ENCODE data around the gene TBPL1.
"Not testable (repeated sequence)": the region's sequence is repeated elsewhere in the genome, so short reads cannot be mapped to it uniquely, and the experiment has no call there.

The TBPL1 gene

GRCh38 chr6:133952815-133953633 is at the start of gene TBPL1:
Gene TBPL1 (plus strand): TSS chr6:133953224. CDS start chr6:133980126, 26,902 bp downstream.
- peak; percentile 61 for DNase-seq

GRCh38 chr6:133903855-133904254 is 49.2 kb upstream of the TBPL1 start:
- DNase-seq: no peak

- no peak for DNase-seq
Observed at GRCh38 chr6:133906050-133906449, 47.0 kb upstream of the TBPL1 start.

- DNase-seq: peak; percentile 73
Observed at GRCh38 chr6:133916650-133917151, 36.3 kb upstream of the TBPL1 start.

GRCh38 chr6:133917781-133918180 is 35.2 kb upstream of the TBPL1 start:
- DNase-seq: no peak

GRCh38 chr6:133918208-133918930 is 34.7 kb upstream of the TBPL1 start:
- no peak for DNase-seq

GRCh38 chr6:133919362-133919761 is 33.7 kb upstream of the TBPL1 start:
- DNase-seq: no peak

- DNase-seq: no peak
Observed at GRCh38 chr6:133921249-133921859, 31.7 kb upstream of the TBPL1 start.

- DNase-seq: peak; percentile 30
Observed at GRCh38 chr6:133923938-133924593, 29.0 kb upstream of the TBPL1 start.

GRCh38 chr6:133931221-133931620 is 21.8 kb upstream of the TBPL1 start:
- not testable (repeated sequence) for DNase-seq

GRCh38 chr6:133936352-133936751 is 16.7 kb upstream of the TBPL1 start:
- DNase-seq: not testable (repeated sequence)

- DNase-seq: no peak
Observed at GRCh38 chr6:133937909-133938308, 15.1 kb upstream of the TBPL1 start.

- DNase-seq: no peak
Observed at GRCh38 chr6:133938533-133938932, 14.5 kb upstream of the TBPL1 start.

- DNase-seq: no peak
Observed at GRCh38 chr6:133939778-133940667, 13.0 kb upstream of the TBPL1 start.

GRCh38 chr6:133945158-133945557 is 7.9 kb upstream of the TBPL1 start:
- no peak for DNase-seq

- DNase-seq: peak; percentile 93
Observed at GRCh38 chr6:133947302-133947900, 5.6 kb upstream of the TBPL1 start.

GRCh38 chr6:133948472-133948871 is 4.6 kb upstream of the TBPL1 start:
- DNase-seq: no peak

- DNase-seq: no peak
Observed at GRCh38 chr6:133951227-133951626, 1.8 kb upstream of the TBPL1 start.

- no peak for DNase-seq
Observed at GRCh38 chr6:133951881-133952814, 876 bp upstream of the TBPL1 start.

Data from NCI-H2081 treated with DMSO at 0.1 percent for 48 hours (cell line).